ENCODE results near the gene KCNJ9. TPM values are rescaled to one million over a fixed set of nuclear protein-coding genes. Genes with fewer than 3 reads are reported as not detected.

KCNJ9 gene
- total RNA-seq, 1 donor from 2014 or later = 0.19 TPM

DNA sequence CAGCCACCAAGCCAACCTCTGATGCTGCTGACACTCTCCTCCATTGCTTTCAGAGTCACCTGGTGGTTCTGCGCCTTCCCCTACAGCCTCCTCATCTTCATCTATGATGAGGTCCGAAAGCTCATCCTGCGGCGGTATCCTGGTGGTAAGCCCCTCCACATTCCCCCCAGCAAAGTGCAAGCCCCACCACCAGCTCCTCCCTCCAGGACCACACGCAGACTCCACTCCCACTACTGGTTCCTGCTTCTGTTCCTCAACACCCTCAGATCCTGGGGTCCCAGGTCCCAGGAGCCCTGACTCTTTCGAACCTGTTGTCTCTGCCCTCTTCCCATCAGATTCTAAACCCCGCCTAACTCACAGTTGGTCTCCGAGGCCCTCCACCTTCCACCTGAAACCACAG lies 58.5 kb downstream of the KCNJ9 start:
- H3K27ac Mint-ChIP-seq (ENCODE audit: unreplicated experiment) = no peak overlapping the region
- H3K4me3 Mint-ChIP-seq = no peak overlapping the region

More for the DNA sequence above, 58.5 kb downstream of the KCNJ9 start:
- H3K4me1 Mint-ChIP-seq = peaks cover 2% of the 10 kb centered on the region
- H3K36me3 Mint-ChIP-seq (ENCODE audit: low read depth) = peaks cover 18% of the 10 kb centered on the region
- H3K27me3 Mint-ChIP-seq (ENCODE audit: low read depth) = no peaks in the 10 kb centered on the region
- H3K9me3 Mint-ChIP-seq = no peaks in the 10 kb centered on the region
- DNase-seq (ENCODE audit: low read depth, low spot score) = no peak
- TF ChIP-seq, protein P1, sequence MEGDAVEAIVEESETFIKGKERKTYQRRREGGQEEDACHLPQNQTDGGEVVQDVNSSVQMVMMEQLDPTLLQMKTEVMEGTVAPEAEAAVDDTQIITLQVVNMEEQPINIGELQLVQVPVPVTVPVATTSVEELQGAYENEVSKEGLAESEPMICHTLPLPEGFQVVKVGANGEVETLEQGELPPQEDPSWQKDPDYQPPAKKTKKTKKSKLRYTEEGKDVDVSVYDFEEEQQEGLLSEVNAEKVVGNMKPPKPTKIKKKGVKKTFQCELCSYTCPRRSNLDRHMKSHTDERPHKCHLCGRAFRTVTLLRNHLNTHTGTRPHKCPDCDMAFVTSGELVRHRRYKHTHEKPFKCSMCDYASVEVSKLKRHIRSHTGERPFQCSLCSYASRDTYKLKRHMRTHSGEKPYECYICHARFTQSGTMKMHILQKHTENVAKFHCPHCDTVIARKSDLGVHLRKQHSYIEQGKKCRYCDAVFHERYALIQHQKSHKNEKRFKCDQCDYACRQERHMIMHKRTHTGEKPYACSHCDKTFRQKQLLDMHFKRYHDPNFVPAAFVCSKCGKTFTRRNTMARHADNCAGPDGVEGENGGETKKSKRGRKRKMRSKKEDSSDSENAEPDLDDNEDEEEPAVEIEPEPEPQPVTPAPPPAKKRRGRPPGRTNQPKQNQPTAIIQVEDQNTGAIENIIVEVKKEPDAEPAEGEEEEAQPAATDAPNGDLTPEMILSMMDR (conservative IDR thresholded peaks at IDR 0.05) = no peak

Other genes starting within 250 kb of the KCNJ9 start
- not detected in 2 replicates for gene VSIG8, start 218.9 kb upstream of the KCNJ9 start, total RNA-seq
- not detected in 2 replicates for gene CFAP45, start 181.4 kb upstream of the KCNJ9 start, total RNA-seq
- gene TAGLN2, start 156.0 kb upstream of the KCNJ9 start, total RNA-seq = 20.1 and 20.9 TPM in 2 replicates
- 23.9 and 24.5 TPM in 2 replicates for gene IGSF9, start 135.9 kb upstream of the KCNJ9 start, total RNA-seq
- gene SLAMF9, start 127.3 kb upstream of the KCNJ9 start, total RNA-seq = not detected in 2 replicates
- gene PIGM, start 49.5 kb upstream of the KCNJ9 start, total RNA-seq = 9.7 and 9.9 TPM in 2 replicates
- 0.47 and 0.73 TPM in 2 replicates for gene KCNJ10, start 11.4 kb upstream of the KCNJ9 start, total RNA-seq
- 27.5 and 28.4 TPM in 2 replicates for gene IGSF8, start 17.1 kb downstream of the KCNJ9 start, total RNA-seq
- 93.6 and 101 TPM in 2 replicates for gene ATP1A2, start 34.2 kb downstream of the KCNJ9 start, total RNA-seq
- 0.20 and 0.35 TPM in 2 replicates for gene ATP1A4, start 70.1 kb downstream of the KCNJ9 start, total RNA-seq
- 0.16 and 0.26 TPM in 2 replicates for gene CASQ1, start 109.0 kb downstream of the KCNJ9 start, total RNA-seq
- gene PEA15, start 123.8 kb downstream of the KCNJ9 start, total RNA-seq = 113 and 117 TPM in 2 replicates
- gene DCAF8, start 181.0 kb downstream of the KCNJ9 start, total RNA-seq = 124 and 130 TPM in 2 replicates
- gene PEX19, start 203.6 kb downstream of the KCNJ9 start, total RNA-seq = 85.5 and 87.4 TPM in 2 replicates

Measured in neural crest cell (in vitro differentiated cells).